Panc1 (cell line): ENCODE results near the gene SV2C. TPM values are rescaled to one million over a fixed set of nuclear protein-coding genes. Genes with fewer than 3 reads are reported as not detected.

Experiments used
- ATAC-seq: fragments of 200-7000 bp; cut with Tn5 transposase; 2 replicates; pipeline ENCODE4 v1.9.1; 2020; ENCODE audit warnings: mild to moderate bottlenecking, moderate library complexity
- BruUV-seq: library from RNA; stranded (reverse); fragments of 400-500 nt; replicated peaks from 2 replicates; lab custom pipeline; 2021; lab: Mats Ljungman, UMichigan
- CTCF ChIA-PET: fragments of 300-600 bp; sonication (Branson Sonifier 250); formaldehyde crosslinking; loops from one replicate; lab custom pipeline; 2022; ENCODE audit warnings: antibody characterized with exemption; lab: Charles Lee
- POLR2A ChIA-PET: fragments of 300-600 bp; sonication (Branson Sonifier 250); formaldehyde crosslinking; loops from one replicate; lab custom pipeline; 2022; ENCODE audit warnings: antibody characterized with exemption; lab: Charles Lee
- DNase-seq: peaks from one replicate; pipeline ENCODE4 v3.0.0-alpha.2; 2010; ENCODE audit warnings: low read depth, low spot score
- H3K27ac ChIP-seq: 2 replicates; pipeline ENCODE4 v1.5.1; 2011; ENCODE audit warnings: mild to moderate bottlenecking, low read length, inconsistent platforms
- H3K27me3 ChIP-seq: fragments of 200-500 bp; sonication (Bioruptor generic); 2 replicates; pipeline ENCODE4 v1.6.0; 2014; ENCODE audit warnings: low read length, inconsistent platforms; ENCODE audit not compliant: control insufficient read depth, insufficient read depth
- H3K36me3 ChIP-seq: fragments of 200-500 bp; sonication (Bioruptor generic); 2 replicates; pipeline ENCODE4 v1.5.1; 2014; ENCODE audit warnings: inconsistent platforms, mild to moderate bottlenecking, low read length, moderate library complexity; ENCODE audit not compliant: control insufficient read depth, insufficient read depth
- H3K4me1 ChIP-seq: 2 replicates; pipeline ENCODE4 v1.5.1; 2011; ENCODE audit warnings: inconsistent platforms, mild to moderate bottlenecking, low read length, moderate library complexity; ENCODE audit not compliant: control insufficient read depth, insufficient read depth
- H3K4me3 ChIP-seq, 2 experiments: 2 replicates each; pipeline ENCODE4 v1.5.1; 2011 to 2012; ENCODE audit warnings: low read depth in 2 of 2, low read length in 2 of 2, mild to moderate bottlenecking in 2 of 2, inconsistent platforms in 1 of 2, moderate library complexity in 1 of 2
- H3K9me3 ChIP-seq: fragments of 200-500 bp; sonication (Bioruptor generic); 2 replicates; pipeline ENCODE4 v1.5.1; 2014; ENCODE audit warnings: low read depth, mild to moderate bottlenecking, inconsistent platforms, low read length, moderate library complexity; ENCODE audit not compliant: control insufficient read depth, insufficient read depth
- POLR2AphosphoS5 ChIP-seq: IDR thresholded peaks from 2 replicates; pipeline ENCODE4 v1.6.1; 2012; ENCODE audit warnings: mild to moderate bottlenecking, low read depth, low read length, moderate library complexity
- SIN3A ChIP-seq: IDR thresholded peaks from 2 replicates; pipeline ENCODE4 v1.6.1; 2012; ENCODE audit warnings: low read depth, mild to moderate bottlenecking, low read length, moderate library complexity, borderline replicate concordance; ENCODE audit not compliant: insufficient read depth
- TCF7L2 ChIP-seq: IDR thresholded peaks from 2 replicates; pipeline ENCODE4 v1.6.1; 2011; ENCODE audit warnings: mild to moderate bottlenecking, low read depth, low read length, inconsistent platforms
- in situ Hi-C: cut with HindIII; loops from 2 replicates; pipeline ENCODE4 v1.10.0; 2016; ENCODE audit warnings: low sequenced_read_pairs, low pct_unique_long_range_greater_than_20kb
- intact Hi-C: fragments of 100-400 bp; cut with micrococcal nuclease; formaldehyde crosslinking; loops from one replicate; pipeline ENCODE4 v1.10.0; 2022; ENCODE audit not compliant: unreplicated experiment
- total RNA-seq: library from RNA; stranded (reverse); gene quantifications from one replicate; pipeline ENCODE4 v1.2.1, GENCODE V29; 2021; ENCODE audit not compliant: unreplicated experiment
- TF ChIP-seq, protein P1 (sequence below), 2 experiments: IDR thresholded peaks; 2 replicates each; pipeline ENCODE4 v1.6.1; 2011 to 2012; ENCODE audit warnings: low read depth in 2 of 2, control low read depth in 1 of 2, low read length in 1 of 2, mild to moderate bottlenecking in 1 of 2, moderate library complexity in 1 of 2; ENCODE audit not compliant: insufficient read depth in 1 of 2
- TF ChIP-seq, protein P2 (sequence below): fragments of 450-650 bp; IDR thresholded peaks from 2 replicates; pipeline ENCODE4 v1.5.1; 2017; ENCODE audit warnings: mild to moderate bottlenecking

The SV2C gene
- total RNA-seq, 1 experiment from 2014 or later = not detected

DNA sequence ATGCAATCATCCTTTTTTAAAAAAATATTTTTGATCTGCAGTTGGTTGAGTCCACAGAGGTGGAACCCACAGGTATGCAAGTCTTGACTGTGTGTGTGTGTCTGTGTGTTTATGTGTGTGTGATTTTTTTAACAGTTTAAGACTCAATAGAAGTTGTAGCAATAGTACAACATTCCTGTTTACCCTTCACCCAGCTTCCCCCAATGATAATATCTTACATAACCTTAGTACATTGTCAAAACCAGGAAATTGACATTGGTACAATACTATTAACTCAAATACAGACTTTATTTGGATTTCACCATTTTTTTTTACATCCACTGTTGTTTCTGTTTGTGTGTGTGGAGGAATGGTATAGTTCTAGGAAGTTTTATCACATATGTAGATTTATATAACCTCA, 81.8 kb downstream of the SV2C start:
- Histone ChIP-seq H3K4me1 (no peaks in the 10 kb centered on the region), H3K9me3 (no peaks in the 10 kb centered on the region), H3K36me3 (no peaks in the 10 kb centered on the region), H3K27ac (no peak overlapping the region), H3K4me3 (no peak overlapping the region), H3K27me3 (no peaks in the 10 kb centered on the region; the same call in none of the 2 replicates)
- intact Hi-C loops (no loop called here), in situ Hi-C loops (no loop called here)
- no TSS peak for BruUV-seq
- CTCF ChIA-PET = no interaction called here
- POLR2A ChIA-PET = no interaction called here
- DNase-seq (no peak), ATAC-seq (no peak)
- TF ChIP-seq TCF7L2 = no peak
- TF ChIP-seq POLR2AphosphoS5 = no peak
- TF ChIP-seq, protein P1, sequence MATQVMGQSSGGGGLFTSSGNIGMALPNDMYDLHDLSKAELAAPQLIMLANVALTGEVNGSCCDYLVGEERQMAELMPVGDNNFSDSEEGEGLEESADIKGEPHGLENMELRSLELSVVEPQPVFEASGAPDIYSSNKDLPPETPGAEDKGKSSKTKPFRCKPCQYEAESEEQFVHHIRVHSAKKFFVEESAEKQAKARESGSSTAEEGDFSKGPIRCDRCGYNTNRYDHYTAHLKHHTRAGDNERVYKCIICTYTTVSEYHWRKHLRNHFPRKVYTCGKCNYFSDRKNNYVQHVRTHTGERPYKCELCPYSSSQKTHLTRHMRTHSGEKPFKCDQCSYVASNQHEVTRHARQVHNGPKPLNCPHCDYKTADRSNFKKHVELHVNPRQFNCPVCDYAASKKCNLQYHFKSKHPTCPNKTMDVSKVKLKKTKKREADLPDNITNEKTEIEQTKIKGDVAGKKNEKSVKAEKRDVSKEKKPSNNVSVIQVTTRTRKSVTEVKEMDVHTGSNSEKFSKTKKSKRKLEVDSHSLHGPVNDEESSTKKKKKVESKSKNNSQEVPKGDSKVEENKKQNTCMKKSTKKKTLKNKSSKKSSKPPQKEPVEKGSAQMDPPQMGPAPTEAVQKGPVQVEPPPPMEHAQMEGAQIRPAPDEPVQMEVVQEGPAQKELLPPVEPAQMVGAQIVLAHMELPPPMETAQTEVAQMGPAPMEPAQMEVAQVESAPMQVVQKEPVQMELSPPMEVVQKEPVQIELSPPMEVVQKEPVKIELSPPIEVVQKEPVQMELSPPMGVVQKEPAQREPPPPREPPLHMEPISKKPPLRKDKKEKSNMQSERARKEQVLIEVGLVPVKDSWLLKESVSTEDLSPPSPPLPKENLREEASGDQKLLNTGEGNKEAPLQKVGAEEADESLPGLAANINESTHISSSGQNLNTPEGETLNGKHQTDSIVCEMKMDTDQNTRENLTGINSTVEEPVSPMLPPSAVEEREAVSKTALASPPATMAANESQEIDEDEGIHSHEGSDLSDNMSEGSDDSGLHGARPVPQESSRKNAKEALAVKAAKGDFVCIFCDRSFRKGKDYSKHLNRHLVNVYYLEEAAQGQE (IDR thresholded peaks at IDR 0.05; ENCODE audit: insufficient read depth in 1 of 2, low read depth in 2 of 2, low read length in 1 of 2) = no peak
- TF ChIP-seq, protein P2, sequence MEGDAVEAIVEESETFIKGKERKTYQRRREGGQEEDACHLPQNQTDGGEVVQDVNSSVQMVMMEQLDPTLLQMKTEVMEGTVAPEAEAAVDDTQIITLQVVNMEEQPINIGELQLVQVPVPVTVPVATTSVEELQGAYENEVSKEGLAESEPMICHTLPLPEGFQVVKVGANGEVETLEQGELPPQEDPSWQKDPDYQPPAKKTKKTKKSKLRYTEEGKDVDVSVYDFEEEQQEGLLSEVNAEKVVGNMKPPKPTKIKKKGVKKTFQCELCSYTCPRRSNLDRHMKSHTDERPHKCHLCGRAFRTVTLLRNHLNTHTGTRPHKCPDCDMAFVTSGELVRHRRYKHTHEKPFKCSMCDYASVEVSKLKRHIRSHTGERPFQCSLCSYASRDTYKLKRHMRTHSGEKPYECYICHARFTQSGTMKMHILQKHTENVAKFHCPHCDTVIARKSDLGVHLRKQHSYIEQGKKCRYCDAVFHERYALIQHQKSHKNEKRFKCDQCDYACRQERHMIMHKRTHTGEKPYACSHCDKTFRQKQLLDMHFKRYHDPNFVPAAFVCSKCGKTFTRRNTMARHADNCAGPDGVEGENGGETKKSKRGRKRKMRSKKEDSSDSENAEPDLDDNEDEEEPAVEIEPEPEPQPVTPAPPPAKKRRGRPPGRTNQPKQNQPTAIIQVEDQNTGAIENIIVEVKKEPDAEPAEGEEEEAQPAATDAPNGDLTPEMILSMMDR = no peak
- no peak for TF ChIP-seq SIN3A

DNA sequence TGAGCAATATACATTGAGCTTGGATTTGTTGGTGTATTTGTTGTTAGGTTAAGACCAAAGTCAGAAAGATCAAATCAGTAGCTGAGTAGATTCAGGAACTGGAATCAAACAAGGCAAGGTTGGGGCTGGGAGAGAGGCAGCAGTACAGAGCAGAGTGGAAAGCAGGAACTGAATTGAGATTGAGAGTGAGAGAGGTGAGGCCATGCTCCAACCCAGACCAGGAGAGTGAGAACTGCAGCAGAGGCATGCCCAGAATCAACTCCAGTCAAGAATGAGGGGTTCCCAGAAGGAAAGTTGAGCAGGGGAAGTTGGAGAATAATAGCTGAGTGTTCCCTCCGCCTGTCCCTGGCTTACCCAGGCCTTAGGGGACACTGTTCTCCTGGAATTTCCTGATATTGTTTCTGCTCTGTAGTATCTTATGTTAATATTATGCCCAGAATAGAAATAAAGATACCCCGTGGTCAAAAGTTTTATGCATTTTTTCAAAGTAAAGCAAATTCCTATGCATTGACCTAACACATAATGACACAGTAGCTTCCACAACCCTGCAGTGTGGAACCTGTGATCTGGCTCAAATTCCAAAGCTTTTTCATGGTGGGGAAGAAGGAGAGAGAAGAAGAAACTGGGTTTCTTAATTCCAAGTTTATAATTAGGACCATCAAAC, 82.7 kb downstream of the SV2C start:
- in situ Hi-C loops (no loop called here), intact Hi-C loops (no loop called here)
- Histone ChIP-seq H3K27me3 (no peaks in the 10 kb centered on the region; the same call in none of the 2 replicates), H3K9me3 (no peaks in the 10 kb centered on the region), H3K4me3 (no peak overlapping the region), H3K36me3 (no peaks in the 10 kb centered on the region), H3K4me1 (no peaks in the 10 kb centered on the region), H3K27ac (no peak overlapping the region)
- no TSS peak for BruUV-seq
- TF ChIP-seq SIN3A = no peak
- TF ChIP-seq POLR2AphosphoS5 = no peak
- TF ChIP-seq, protein P2 = no peak
- ATAC-seq = no peak
- DNase-seq = no peak
- POLR2A ChIA-PET = no interaction called here
- CTCF ChIA-PET = no interaction called here
